ENCODE measurements around the gene ZSCAN26. TPM values are rescaled to one million over a fixed set of nuclear protein-coding genes. Genes with fewer than 3 reads are reported as not detected.
A peak's percentile ranks its signal among the peaks of the same experiment; 100 is the strongest.

ZSCAN26 gene
- polyA plus RNA-seq, 1 of the 3 experiments (the other 2 are of a cell fraction): 11.0 TPM

DNA sequence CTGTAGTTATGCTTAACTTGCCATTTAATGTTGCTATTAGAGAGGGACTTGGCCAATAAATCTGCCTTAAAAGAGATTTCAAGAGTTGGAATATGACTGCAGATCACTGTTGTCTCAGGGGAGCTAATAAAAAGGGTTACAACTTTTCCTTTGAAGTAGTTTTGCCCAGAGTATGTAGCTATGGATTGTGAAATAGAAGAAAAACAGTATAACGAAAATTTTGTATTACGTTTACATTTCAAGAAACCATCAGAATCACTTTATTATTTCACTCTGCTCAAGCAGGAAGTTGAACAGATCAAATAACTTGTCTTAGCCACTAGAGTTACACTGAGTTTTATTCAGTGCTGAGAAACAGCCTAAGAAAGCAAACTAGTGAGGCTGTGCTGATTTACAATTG is 3.0 kb upstream of the ZSCAN26 start:
- H3K79me2 ChIP-seq (ENCODE audit: insufficient read depth): peaks cover 24% of the 10 kb centered on the region
- peaks cover 16% of the 10 kb centered on the region for H3F3A ChIP-seq (replicated peaks; ENCODE audit: insufficient read depth)
- no peaks in the 10 kb centered on the region for H3K27me3 ChIP-seq (ENCODE audit: insufficient read depth)
- no peaks in the 10 kb centered on the region for H3K9me3 ChIP-seq
- 0 out of 2 replicates have a peak overlapping the region, but pooled peaks have one; percentile 49 for H2AFZ ChIP-seq (ENCODE audit: low read depth)
- TF ChIP-seq USF1 (IDR thresholded peaks at IDR 0.05; ENCODE audit: borderline replicate concordance, low read depth) (no peak), NRF1 (IDR thresholded peaks at IDR 0.05; ENCODE audit: low read depth, low read length) (no peak), TCF12 (IDR thresholded peaks at IDR 0.05) (no peak)
- 71% methylated on average over 2 of the region's 2 CpGs for WGBS (ENCODE audit: low lambda C conversion rate)
- no peaks in the 10 kb centered on the region for H3K36me3 ChIP-seq (replicated peaks in 1 of 2; ENCODE audit: control insufficient read depth in 1 of 2, insufficient read depth in 2 of 2, low read length in 1 of 2)
- no peak overlapping the region for H3K9ac ChIP-seq
- peaks cover 0 to 10% of the 10 kb centered on the region in 2 experiments; a peak in 2 of 4 replicates for H3K4me1 ChIP-seq (ENCODE audit: control insufficient read depth in 1 of 2, insufficient read depth in 2 of 2, low read depth in 1 of 2, low read length in 1 of 2)
- no peak overlapping the region for H3K4me3 ChIP-seq (ENCODE audit: low read depth in 2 of 2, low read length in 1 of 2)
- ChIA-PET CTCF (no interaction called here), POLR2A (no interaction called here)
- DNase-seq: no peak
- H3K9me2 ChIP-seq: no peaks in the 10 kb centered on the region
- H4K20me1 ChIP-seq (ENCODE audit: insufficient read depth): no peaks in the 10 kb centered on the region
- H3K4me2 ChIP-seq: no peak overlapping the region
- H3K27ac ChIP-seq (ENCODE audit: low read depth in 2 of 2, low read length in 1 of 2): no peak overlapping the region

DNA sequence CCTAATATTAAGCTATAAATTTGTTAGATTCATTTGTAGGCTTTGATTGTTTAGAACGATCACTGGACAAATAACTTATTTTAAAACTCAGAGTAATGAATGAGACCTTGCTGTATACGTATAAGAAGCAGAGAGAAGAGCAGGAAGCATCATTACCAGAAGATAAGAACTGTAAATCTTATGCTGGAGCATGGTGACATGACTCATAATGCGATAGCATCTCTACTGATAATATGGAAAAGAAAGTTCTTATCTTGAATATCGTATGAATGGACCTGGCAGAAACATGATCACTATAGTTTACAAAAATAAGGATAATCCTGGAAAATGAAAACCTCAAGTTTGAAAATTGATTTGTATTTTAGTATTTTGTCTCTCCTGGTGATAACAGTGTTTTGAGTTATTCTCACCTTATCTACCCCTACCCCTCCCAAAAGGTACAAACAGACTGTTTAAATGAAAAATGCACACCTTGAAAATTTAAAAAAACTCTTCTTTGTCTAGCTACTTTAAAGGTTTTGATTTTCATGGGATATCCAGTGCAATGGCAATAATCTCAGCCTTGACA is 2.0 kb upstream of the ZSCAN26 start:
- Histone ChIP-seq H3K4me3 (ENCODE audit: low read depth in 2 of 2, low read length in 1 of 2) (no peak overlapping the region), H3F3A (replicated peaks; ENCODE audit: insufficient read depth) (peaks cover 25% of the 10 kb centered on the region), H3K27me3 (ENCODE audit: insufficient read depth) (no peaks in the 10 kb centered on the region), H3K79me2 (ENCODE audit: insufficient read depth) (peaks cover 28% of the 10 kb centered on the region), H3K4me1 (ENCODE audit: control insufficient read depth in 1 of 2, insufficient read depth in 2 of 2, low read depth in 1 of 2, low read length in 1 of 2) (peaks cover 0 to 10% of the 10 kb centered on the region in 2 experiments; a peak in 3 of 4 replicates), H3K27ac (ENCODE audit: low read depth in 2 of 2, low read length in 1 of 2) (no peak overlapping the region), H3K9ac (no peak overlapping the region), H3K4me2 (no peak overlapping the region), H4K20me1 (ENCODE audit: insufficient read depth) (no peaks in the 10 kb centered on the region), H2AFZ (ENCODE audit: low read depth) (no peak overlapping the region), H3K9me2 (no peaks in the 10 kb centered on the region), H3K9me3 (no peaks in the 10 kb centered on the region), H3K36me3 (replicated peaks in 1 of 2; ENCODE audit: control insufficient read depth in 1 of 2, insufficient read depth in 2 of 2, low read length in 1 of 2) (no peaks in the 10 kb centered on the region)
- no peak for DNase-seq
- CTCF ChIA-PET: no interaction called here
- 32% methylated on average over 4 of the region's 4 CpGs for WGBS (ENCODE audit: low lambda C conversion rate)
- POLR2A ChIA-PET: interaction anchor here (2.7 kb wide), 1 partner anchor 12 kb away, joined by 29 read pairs; the partner anchor contains the start of gene ZKSCAN4
- TF ChIP-seq FOXM1 (IDR thresholded peaks at IDR 0.05; ENCODE audit: low read depth): no peak
- TF ChIP-seq FOSL2 (IDR thresholded peaks at IDR 0.05; ENCODE audit: borderline replicate concordance, low read depth): peak; percentile 39; the same call in 1 of the 2 replicates

GRCh38 chr6:28266563-28266961 is 381 bp upstream of the ZSCAN26 start:
- ChIA-PET POLR2A (interaction anchor here (1.0 to 2.7 kb wide), 9 partner anchors 14 to 133 kb away, joined by 3 to 29 read pairs (median 5); partner anchors contain the start of genes PGBD1, ZKSCAN3, ZKSCAN4 and ZKSCAN8), CTCF (interaction anchor here (0.6 to 3.8 kb wide), 6 partner anchors 14 to 133 kb away, joined by 3 to 29 read pairs (median 3); partner anchors contain the start of genes PGBD1 and ZKSCAN4)
- Histone ChIP-seq H3K9me3 (no peaks in the 10 kb centered on the region), H3F3A (replicated peaks; ENCODE audit: insufficient read depth) (peaks cover 25% of the 10 kb centered on the region), H3K4me3 (ENCODE audit: low read depth in 2 of 2, low read length in 1 of 2) (peak overlapping the region; percentile 76 to 85), H3K27ac (ENCODE audit: low read depth in 2 of 2, low read length in 1 of 2) (peak overlapping the region; percentile 71 to 96), H3K27me3 (ENCODE audit: insufficient read depth) (no peaks in the 10 kb centered on the region), H3K79me2 (ENCODE audit: insufficient read depth) (peaks cover 43% of the 10 kb centered on the region), H4K20me1 (ENCODE audit: insufficient read depth) (no peaks in the 10 kb centered on the region), H3K9me2 (no peaks in the 10 kb centered on the region), H3K4me1 (ENCODE audit: control insufficient read depth in 1 of 2, insufficient read depth in 2 of 2, low read depth in 1 of 2, low read length in 1 of 2) (peaks cover 0 to 10% of the 10 kb centered on the region in 2 experiments; a peak in 3 of 4 replicates), H3K4me2 (peak overlapping the region; percentile 83), H3K9ac (peak overlapping the region; percentile 83), H3K36me3 (replicated peaks in 1 of 2; ENCODE audit: control insufficient read depth in 1 of 2, insufficient read depth in 2 of 2, low read length in 1 of 2) (no peaks in the 10 kb centered on the region), H2AFZ (ENCODE audit: low read depth) (peak overlapping the region; percentile 94)
- no peak for DNase-seq
- 5% methylated on average over 5 of the region's 5 CpGs for WGBS (ENCODE audit: low lambda C conversion rate)
- TF ChIP-seq SMC3 (IDR thresholded peaks at IDR 0.05; ENCODE audit: low read depth, low read length): no peak
- TF ChIP-seq EZH2phosphoT487 (IDR thresholded peaks at IDR 0.05; ENCODE audit: borderline replicate concordance, low read depth): no peak
- TF ChIP-seq RAD21 (IDR thresholded peaks at IDR 0.05; ENCODE audit: low read length): no peak
- no peak for TF ChIP-seq FOXM1 (IDR thresholded peaks at IDR 0.05; ENCODE audit: low read depth)
- TF ChIP-seq RXRA (IDR thresholded peaks at IDR 0.05; ENCODE audit: borderline replicate concordance, low read depth): no peak
- no peak for TF ChIP-seq USF1 (IDR thresholded peaks at IDR 0.05; ENCODE audit: borderline replicate concordance, low read depth)
- no peak for TF ChIP-seq CHD2 (IDR thresholded peaks at IDR 0.05; ENCODE audit: low read length, partially characterized antibody)
- TF ChIP-seq USF2 (IDR thresholded peaks at IDR 0.05; ENCODE audit: borderline replicate concordance, low read depth, low read length): no peak
- no peak for TF ChIP-seq ELF1 (IDR thresholded peaks at IDR 0.05)
